Panc1 (cell line): Measurements from ENCODE around the gene ANKRD55.

ENCODE experiments used
- POLR2AphosphoS5 ChIP-seq: IDR thresholded peaks from 2 replicates; pipeline ENCODE4 v1.6.1; 2012; ENCODE audit warnings: mild to moderate bottlenecking, low read depth, low read length, moderate library complexity
- SIN3A ChIP-seq: IDR thresholded peaks from 2 replicates; pipeline ENCODE4 v1.6.1; 2012; ENCODE audit warnings: low read depth, mild to moderate bottlenecking, low read length, moderate library complexity, borderline replicate concordance; ENCODE audit not compliant: insufficient read depth
- TCF7L2 ChIP-seq: IDR thresholded peaks from 2 replicates; pipeline ENCODE4 v1.6.1; 2011; ENCODE audit warnings: mild to moderate bottlenecking, low read depth, low read length, inconsistent platforms
- TF ChIP-seq, protein P1 (sequence below): fragments of 450-650 bp; IDR thresholded peaks from 2 replicates; pipeline ENCODE4 v1.5.1; 2017; ENCODE audit warnings: mild to moderate bottlenecking

DNA sequence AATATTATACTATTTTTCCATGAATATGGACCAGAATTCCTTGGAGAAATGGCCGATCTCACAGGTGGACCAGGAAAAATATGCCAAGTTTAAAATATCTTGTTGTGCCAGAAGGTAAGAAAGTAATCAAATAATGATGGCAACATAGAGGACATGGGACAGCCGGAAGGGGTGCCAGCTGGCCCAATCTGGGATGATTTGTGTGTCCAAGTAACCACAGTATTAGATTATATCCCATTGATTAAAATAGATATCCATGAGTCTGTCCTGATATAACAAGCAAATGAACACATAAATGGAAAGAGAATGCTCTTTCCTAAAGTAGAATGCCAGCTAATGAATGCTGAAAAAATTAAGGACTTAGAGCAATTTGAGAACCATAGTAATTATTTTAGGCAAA lies 39.6 kb upstream of the ANKRD55 start:
- TF ChIP-seq, protein P1, sequence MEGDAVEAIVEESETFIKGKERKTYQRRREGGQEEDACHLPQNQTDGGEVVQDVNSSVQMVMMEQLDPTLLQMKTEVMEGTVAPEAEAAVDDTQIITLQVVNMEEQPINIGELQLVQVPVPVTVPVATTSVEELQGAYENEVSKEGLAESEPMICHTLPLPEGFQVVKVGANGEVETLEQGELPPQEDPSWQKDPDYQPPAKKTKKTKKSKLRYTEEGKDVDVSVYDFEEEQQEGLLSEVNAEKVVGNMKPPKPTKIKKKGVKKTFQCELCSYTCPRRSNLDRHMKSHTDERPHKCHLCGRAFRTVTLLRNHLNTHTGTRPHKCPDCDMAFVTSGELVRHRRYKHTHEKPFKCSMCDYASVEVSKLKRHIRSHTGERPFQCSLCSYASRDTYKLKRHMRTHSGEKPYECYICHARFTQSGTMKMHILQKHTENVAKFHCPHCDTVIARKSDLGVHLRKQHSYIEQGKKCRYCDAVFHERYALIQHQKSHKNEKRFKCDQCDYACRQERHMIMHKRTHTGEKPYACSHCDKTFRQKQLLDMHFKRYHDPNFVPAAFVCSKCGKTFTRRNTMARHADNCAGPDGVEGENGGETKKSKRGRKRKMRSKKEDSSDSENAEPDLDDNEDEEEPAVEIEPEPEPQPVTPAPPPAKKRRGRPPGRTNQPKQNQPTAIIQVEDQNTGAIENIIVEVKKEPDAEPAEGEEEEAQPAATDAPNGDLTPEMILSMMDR = no peak
- TF ChIP-seq POLR2AphosphoS5 = no peak
- TF ChIP-seq TCF7L2 = no peak
- TF ChIP-seq SIN3A = no peak
